Activated CD8-positive, alpha-beta memory T cell treated with anti-CD3 and anti-CD28 coated beads for 48 hours (primary cell): ENCODE measurements around the gene ITGB1.
"Not testable (repeated sequence)": the region's sequence is repeated elsewhere in the genome, so short reads cannot be mapped to it uniquely, and the experiment has no call there.

ENCODE experiments used
- DNase-seq, 3 experiments: peaks; one replicate each; pipeline ENCODE4 v3.0.0-alpha.2; 2020; ENCODE audit warnings: low read depth in 2 of 3, low spot score in 2 of 3

Gene ITGB1

DNA sequence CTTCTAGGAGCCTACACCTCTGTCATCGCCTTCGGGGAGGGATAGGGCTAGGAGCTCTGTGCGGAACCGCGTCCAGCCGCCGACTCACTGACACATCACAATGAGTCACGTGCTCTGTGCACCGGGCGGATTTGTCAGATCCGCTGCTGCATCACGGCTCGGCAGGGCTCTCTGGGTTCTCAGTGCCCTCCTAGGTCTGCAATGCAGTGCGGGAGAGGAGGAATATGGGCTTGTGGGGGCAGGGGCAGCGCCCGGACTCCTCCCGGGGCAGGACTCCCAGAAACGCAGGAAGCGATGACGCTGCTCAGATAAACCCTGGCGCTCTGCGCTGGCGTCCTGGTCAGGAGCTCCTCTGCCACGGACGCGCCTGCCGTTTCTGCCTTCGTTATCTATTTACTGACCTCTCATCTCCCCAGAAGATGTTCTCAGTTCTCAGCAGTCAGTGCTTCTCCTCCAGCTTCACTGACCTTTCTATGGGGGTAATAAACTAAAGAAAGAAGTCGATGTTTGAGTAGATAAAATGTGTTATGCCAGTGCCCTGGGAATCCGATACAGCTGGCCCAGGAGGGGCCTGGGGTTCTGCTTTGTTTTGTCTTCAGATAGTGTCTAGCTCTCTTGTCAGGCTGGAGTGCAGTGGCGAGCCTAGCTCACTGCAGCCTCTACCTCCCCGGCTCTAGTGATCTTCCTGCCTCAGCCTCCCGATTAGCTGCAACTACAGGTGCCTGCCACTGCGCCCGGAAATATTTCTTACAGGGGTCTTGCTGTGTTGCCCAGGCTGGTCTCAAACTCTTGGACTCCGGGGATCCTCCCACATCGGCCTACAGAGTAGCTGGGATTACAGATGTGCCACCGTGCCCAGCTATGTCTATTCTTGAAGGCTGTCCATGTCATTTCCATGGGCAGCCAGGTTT is 22.8 kb upstream of the ITGB1 start:
- DNase-seq, result peak; percentile 47 to 67 (median 63)

- DNase-seq, result no peak
Observed at GRCh38 chr10:32980242-32980557, 22.2 kb upstream of the ITGB1 start.

DNA sequence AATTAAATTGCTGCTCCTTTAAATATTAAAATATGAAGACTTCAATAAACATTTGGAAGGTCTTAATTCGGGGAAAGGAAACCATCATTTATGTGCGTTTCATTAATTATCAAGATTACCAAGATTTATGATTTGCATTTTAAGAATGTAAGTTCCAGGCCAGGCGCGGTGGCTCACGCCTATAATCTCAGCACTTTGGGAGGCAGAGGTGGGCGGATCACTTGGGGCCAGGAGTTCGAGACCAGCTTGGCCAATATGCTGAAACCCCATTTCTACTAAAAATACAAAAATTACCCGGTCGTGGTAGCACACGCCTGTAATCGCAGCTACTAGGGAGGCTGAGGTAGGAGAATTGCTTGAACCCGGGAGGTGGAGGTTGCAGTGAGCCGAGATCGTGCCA is 21.7 kb upstream of the ITGB1 start:
- DNase-seq, result not testable (repeated sequence)

DNA sequence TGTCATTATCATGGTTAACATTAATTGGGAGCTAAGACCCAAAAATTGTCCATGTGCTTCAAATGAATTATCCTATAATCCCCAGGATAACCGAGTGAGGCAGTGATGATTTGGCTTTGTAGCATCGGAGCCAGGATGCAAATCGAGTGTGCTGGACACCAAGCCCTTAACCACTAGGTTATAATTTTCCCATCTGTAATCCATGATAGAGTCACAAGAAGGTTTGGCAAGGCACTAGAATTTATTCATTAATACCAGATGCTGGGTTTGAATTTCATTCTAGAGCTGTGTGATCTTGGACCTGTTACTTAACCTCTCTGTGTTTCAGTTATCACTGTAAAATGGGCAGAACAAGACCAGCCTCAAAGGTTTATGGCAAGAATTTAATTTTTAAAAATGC is 21.0 kb upstream of the ITGB1 start:
- no peak for DNase-seq

GRCh38 chr10:32977846-32978809 is 20.1 kb upstream of the ITGB1 start:
- DNase-seq, result not testable (repeated sequence)

DNA sequence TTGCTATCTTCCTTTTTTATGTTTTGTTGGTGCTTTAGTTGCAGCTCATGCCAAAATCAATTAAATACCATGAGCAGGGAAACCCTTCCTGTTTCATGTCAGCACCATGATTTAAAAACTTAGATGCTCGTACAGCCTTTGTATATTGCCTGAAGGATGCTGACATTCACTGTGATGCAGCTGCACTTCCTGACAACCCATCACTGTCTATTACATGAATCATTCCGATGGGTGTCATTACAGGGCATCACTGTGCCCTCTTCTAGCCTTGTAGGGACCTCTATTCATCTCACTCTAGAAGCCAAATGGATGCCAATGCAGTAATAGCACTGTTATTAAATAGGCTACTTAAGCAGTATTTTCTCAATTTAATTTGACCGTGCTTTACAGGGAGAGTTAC is 18.3 kb upstream of the ITGB1 start:
- DNase-seq, result no peak

DNA sequence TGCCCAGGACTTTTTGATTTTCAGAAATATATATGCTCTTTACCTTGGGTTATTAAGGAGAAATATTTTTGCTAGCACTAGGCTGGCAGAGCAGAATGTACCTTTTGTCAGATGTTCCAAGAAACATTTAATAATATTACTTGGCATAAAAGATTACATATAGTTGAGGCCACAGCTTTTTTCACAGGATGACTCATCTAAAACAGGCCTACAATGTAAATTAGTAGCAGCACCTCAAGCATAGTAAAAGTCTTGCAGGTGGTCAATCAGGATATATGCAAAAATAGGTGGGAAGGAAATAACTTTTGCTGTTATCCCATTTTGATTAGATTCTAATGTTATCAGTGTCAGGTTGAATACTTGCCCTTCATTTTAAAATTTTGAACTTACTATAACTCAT is 14.9 kb upstream of the ITGB1 start:
- DNase-seq, result no peak

GRCh38 chr10:32972460-32972859 is 14.4 kb upstream of the ITGB1 start:
- no peak for DNase-seq

GRCh38 chr10:32971536-32972091 is 13.6 kb upstream of the ITGB1 start:
- DNase-seq, result no peak

GRCh38 chr10:32970910-32971309 is 12.9 kb upstream of the ITGB1 start:
- DNase-seq, result no peak

DNA sequence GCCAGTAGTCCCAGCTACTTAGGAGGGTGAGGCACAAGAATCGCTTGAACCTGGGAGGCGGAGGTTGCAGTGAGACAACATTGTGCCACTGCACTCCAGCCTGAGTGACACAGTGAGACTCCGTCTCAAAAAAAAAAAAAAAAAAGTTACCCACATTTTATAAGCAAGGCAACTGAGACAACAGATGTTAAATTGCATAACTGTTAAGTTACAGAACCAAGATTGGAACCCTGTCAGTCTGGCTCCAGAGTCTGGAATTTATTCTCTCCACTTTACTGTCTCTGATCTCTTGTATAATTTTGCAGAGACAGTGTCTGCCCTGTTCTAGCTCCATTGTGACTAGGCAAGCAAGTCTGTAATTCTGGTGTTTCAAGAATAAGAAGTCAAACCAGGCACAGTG is 6.2 kb upstream of the ITGB1 start:
- no peak for DNase-seq

- no peak for DNase-seq
Observed at GRCh38 chr10:32963096-32963495, 5.1 kb upstream of the ITGB1 start.

GRCh38 chr10:32962521-32962920 is 4.5 kb upstream of the ITGB1 start:
- no peak for DNase-seq

- DNase-seq, result no peak
Observed at GRCh38 chr10:32961895-32962369, 3.9 kb upstream of the ITGB1 start.

GRCh38 chr10:32961343-32961894 is 3.4 kb upstream of the ITGB1 start:
- no peak for DNase-seq

DNA sequence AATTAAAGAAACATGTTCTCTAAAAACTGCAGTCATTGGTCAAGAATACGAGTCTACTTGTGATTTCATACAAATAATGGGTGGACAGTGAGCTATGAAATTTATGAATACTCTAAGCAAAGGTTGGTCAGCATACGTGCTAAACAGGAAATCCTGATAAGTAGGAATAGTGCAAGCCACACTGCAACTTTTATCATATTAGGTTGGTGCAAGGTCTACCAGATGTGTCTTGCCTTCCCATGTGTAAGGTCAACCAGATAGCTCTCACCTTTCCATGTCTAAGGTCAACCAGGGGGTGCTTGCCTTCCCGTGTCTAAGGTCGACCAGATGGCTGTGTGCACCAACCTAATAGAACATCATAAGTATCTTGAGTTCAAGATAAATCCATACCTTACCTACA is 2.0 kb upstream of the ITGB1 start:
- no peak for DNase-seq

DNA sequence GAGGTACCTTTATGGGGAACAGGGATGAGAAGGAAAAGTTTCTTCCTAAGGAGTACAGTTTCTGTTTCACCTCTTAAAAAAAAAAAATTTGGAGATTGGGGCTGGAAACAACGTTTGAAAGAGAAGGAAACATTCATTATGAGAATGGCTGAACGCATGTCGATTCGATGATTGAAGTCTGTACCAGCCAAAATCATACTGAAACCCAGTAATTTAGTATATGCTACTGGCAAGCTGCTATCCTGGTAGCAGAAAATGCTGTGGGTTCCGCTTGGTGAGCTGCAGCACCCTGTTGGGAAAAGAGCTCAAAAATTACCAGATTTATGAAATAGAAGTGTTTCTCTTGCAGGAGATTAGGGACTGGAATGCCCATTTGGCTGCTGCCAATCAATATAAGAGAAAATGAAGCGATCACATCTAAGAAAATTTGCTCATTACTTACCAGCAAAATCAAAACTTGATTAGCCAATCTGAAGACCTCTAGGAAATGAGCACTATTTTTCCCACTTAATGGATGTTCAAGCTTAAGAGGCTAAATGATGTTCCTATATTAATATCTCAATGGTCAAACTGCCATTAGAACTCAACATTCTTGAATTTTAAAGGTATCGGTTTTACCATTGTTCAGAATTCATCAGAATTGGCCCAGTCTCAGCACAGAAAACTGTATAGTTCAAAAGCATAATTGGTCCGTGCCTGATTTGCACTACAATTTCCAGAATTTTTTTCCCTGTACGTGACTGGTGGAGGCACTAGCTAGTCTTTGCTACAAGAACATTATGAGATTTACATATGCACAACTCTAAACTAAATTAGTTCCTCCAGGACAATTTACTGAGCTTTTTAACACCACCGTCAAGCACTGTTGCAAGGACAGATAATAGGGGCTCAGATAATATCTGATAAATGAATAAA is 1.2 kb upstream of the ITGB1 start:
- no peak for DNase-seq

- peak in 1 of 3 experiments; percentile 15 for DNase-seq
Observed at GRCh38 chr10:32957341-32958084, 517 bp downstream of the ITGB1 start.

- no peak for DNase-seq
Observed at GRCh38 chr10:32956365-32957197, 1.4 kb downstream of the ITGB1 start.
